Measurements from ENCODE around the gene AKR7A2.

AKR7A2 gene

DNA sequence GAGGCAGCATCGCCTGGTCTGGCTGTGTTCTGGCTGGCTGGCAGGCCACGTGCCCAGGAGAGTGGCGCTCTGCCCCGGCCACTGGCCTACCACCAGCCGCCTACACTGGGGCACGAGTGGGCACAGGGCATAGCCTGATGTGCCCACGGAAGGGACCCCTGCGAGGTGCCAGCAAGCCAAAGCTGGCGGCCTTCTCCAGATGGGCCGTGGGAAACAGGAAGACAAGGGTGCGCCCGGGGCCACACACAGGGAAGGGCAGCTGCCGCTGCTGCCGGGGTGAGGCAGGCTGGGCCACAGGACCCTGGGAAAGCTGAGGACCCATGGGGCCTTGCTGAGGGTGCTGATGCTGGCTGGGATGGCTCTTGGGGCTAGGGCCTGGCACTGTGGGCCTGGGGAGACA lies 40.9 kb upstream of the AKR7A2 start:
- Histone ChIP-seq H3K36me3 (ENCODE audit: control insufficient read depth in 1 of 2, insufficient read depth in 2 of 2, low read length in 2 of 2) (peaks cover 45 to 55% of the 10 kb centered on the region in 2 donors), H3K27me3 (ENCODE audit: low read depth, low read length) (no peaks in the 10 kb centered on the region), H3K4me3 (ENCODE audit: low read depth in 1 of 2, low read length in 2 of 2) (no peak overlapping the region), H3K27ac (ENCODE audit: low read length) (no peak overlapping the region), H3K9me3 (ENCODE audit: control insufficient read depth in 1 of 2, low read length in 2 of 2) (no peaks in the 10 kb centered on the region), H3K4me1 (ENCODE audit: control insufficient read depth in 1 of 2, insufficient read depth in 2 of 2, low read length in 2 of 2) (peaks cover 0 to 36% of the 10 kb centered on the region in 2 donors)

DNA sequence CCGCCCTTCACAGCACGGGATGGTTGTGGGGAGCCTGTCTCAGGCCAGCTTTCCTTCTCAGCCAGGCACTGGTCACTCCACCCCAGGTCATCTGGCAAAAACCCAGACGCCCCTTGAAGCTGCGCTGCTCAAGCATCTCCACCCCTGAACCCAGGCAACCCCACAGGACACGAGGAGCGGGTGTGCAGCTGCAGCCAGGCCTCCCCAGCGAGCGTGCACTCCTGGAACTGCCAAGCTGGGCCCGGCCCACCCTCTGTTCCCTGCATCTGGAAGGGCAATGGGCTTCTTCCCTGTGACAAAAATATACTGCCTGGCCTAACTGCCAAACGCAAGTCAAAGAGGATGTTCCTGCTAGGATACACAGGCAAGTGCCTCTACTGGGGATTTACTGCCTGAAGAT lies 39.9 kb upstream of the AKR7A2 start:
- H3K27me3 ChIP-seq (ENCODE audit: low read depth, low read length), result no peaks in the 10 kb centered on the region
- no peak overlapping the region for H3K4me3 ChIP-seq (ENCODE audit: low read depth in 1 of 2, low read length in 2 of 2)
- peaks cover 0 to 45% of the 10 kb centered on the region in 2 donors for H3K4me1 ChIP-seq (ENCODE audit: control insufficient read depth in 1 of 2, insufficient read depth in 2 of 2, low read length in 2 of 2)
- peaks cover 40 to 50% of the 10 kb centered on the region in 2 donors for H3K36me3 ChIP-seq (ENCODE audit: control insufficient read depth in 1 of 2, insufficient read depth in 2 of 2, low read length in 2 of 2)
- no peaks in the 10 kb centered on the region for H3K9me3 ChIP-seq (ENCODE audit: control insufficient read depth in 1 of 2, low read length in 2 of 2)
- H3K27ac ChIP-seq (ENCODE audit: low read length), result no peak overlapping the region

DNA sequence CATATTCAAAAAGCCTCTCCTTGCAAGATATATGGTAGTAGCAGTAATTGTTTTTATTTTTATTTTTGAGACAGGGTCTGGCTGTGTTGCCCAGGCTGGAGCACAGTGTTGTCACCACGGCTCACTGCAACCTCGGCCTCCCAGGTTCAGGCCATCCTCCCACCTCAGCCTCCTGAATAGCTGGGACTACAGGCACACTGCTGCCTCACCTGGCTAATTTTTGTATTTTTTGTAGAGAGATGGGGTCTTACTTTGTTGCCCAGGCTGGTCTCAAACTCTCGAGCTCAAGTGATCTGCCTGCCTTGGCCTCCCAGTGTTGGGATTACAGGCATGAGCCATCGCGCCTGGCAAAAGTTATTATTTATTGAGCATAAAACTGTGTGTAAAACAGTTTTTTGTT lies 38.6 kb upstream of the AKR7A2 start:
- Histone ChIP-seq H3K36me3 (ENCODE audit: control insufficient read depth in 1 of 2, insufficient read depth in 2 of 2, low read length in 2 of 2) (peaks cover 29 to 37% of the 10 kb centered on the region in 2 donors), H3K9me3 (ENCODE audit: control insufficient read depth in 1 of 2, low read length in 2 of 2) (no peaks in the 10 kb centered on the region), H3K27ac (ENCODE audit: low read length) (no peak overlapping the region), H3K4me1 (ENCODE audit: control insufficient read depth in 1 of 2, insufficient read depth in 2 of 2, low read length in 2 of 2) (peaks cover 0 to 45% of the 10 kb centered on the region in 2 donors), H3K4me3 (ENCODE audit: low read depth in 1 of 2, low read length in 2 of 2) (no peak overlapping the region), H3K27me3 (ENCODE audit: low read depth, low read length) (no peaks in the 10 kb centered on the region)

DNA sequence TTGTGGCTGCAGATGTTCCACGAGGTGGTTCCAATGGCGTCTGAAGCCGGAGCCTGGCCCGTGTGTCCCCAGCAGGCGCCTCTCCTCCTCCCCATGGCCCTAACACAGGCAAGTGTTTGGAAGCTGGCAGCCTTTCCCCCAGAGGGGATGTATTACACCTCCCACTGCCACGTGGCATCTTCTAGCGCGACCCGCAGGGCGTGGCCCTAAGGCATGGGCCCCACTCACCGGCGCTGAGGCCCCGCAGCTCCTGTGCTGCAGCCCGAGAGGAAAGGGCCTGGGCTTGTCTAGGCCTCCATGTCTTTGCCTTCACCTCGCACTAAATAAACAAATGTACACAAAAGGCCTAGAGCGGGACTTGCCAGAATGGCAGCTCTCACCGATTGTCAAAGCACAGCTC lies 38.1 kb upstream of the AKR7A2 start:
- H3K4me3 ChIP-seq (ENCODE audit: low read depth in 1 of 2, low read length in 2 of 2), result no peak overlapping the region
- peaks cover 0 to 45% of the 10 kb centered on the region in 2 donors for H3K4me1 ChIP-seq (ENCODE audit: control insufficient read depth in 1 of 2, insufficient read depth in 2 of 2, low read length in 2 of 2)
- H3K36me3 ChIP-seq (ENCODE audit: control insufficient read depth in 1 of 2, insufficient read depth in 2 of 2, low read length in 2 of 2), result peaks cover 28 to 40% of the 10 kb centered on the region in 2 donors
- H3K9me3 ChIP-seq (ENCODE audit: control insufficient read depth in 1 of 2, low read length in 2 of 2), result no peaks in the 10 kb centered on the region
- no peak overlapping the region for H3K27ac ChIP-seq (ENCODE audit: low read length)
- no peaks in the 10 kb centered on the region for H3K27me3 ChIP-seq (ENCODE audit: low read depth, low read length)

DNA sequence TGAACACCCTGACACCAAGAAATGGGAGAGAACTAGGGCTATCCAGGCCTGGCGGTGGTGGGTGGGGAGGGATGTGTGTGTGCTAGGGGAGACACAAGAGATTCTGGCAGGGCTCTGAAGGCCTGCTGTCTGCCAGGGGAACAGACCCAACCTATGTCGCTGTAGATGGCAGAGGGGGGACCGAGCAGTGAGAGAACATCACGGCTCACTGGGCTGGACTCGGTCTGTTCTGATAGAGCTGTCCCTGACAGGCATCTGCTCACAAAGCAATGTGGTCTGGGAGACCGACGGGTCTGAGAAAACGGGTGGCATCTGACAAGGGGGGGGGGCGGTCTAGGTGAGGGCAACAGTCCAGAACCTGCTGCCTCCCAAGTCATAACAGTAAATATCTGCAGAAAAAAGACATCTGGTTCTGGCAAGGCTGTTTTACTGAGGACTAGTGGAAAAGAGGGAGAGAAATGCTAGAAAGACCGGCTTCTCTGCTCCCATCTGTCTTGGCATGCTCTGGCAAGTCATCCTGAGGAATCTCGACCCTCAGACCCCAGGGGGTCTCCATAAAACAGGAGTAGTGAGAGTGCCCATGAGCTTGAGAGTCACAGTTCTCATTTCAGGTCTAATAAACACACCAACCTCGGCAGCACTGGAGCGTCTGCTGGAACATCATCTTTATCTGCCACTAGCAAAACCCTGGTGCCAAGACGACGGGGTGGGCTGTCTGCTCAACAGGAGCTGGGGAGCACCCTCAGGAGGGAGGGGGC lies 36.7 kb upstream of the AKR7A2 start:
- Histone ChIP-seq H3K36me3 (ENCODE audit: control insufficient read depth in 1 of 2, insufficient read depth in 2 of 2, low read length in 2 of 2) (peaks cover 21 to 43% of the 10 kb centered on the region in 2 donors), H3K27ac (ENCODE audit: low read length) (no peak overlapping the region)

DNA sequence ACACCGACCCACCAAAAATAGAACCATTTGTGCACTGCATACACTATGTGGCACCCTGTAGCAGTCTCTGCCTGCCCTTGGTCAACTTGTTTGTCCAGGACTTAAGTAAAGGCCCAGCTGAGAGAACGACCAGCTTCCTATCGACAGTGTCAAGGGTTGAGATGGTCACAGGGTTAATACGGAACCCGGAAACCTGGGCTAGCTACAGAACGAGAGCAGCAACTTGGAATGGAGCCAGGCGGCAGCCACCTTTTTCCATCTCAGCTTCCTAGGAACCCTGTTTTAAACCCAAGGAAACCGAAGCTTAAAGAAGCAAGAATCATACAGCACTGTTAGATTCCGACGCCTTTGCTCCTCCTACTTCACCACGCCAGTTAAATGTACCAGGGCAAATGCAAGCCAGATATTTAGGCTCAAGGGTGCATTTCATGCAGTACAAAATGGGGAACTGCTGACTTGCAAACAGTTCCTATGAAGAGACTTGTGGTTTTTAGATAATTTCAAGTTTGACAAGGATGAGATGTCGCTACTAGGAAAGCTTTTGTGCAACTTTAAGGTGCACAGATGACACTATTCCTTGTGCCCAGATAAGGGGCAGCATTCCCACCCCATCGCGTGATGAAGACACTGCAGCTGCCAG lies 35.7 kb upstream of the AKR7A2 start:
- no peak overlapping the region for H3K27ac ChIP-seq (ENCODE audit: low read length)
- H3K9me3 ChIP-seq (ENCODE audit: control insufficient read depth in 1 of 2, low read length in 2 of 2), result no peaks in the 10 kb centered on the region
- peaks cover 22 to 48% of the 10 kb centered on the region in 2 donors for H3K36me3 ChIP-seq (ENCODE audit: control insufficient read depth in 1 of 2, insufficient read depth in 2 of 2, low read length in 2 of 2)
- no peak overlapping the region for H3K4me3 ChIP-seq (ENCODE audit: low read depth in 1 of 2, low read length in 2 of 2)
- peaks cover 0 to 45% of the 10 kb centered on the region in 2 donors for H3K4me1 ChIP-seq (ENCODE audit: control insufficient read depth in 1 of 2, insufficient read depth in 2 of 2, low read length in 2 of 2)
- H3K27me3 ChIP-seq (ENCODE audit: low read depth, low read length), result no peaks in the 10 kb centered on the region

More for the DNA sequence above, 36.7 kb upstream of the AKR7A2 start:
- H3K4me1 ChIP-seq (ENCODE audit: control insufficient read depth in 1 of 2, insufficient read depth in 2 of 2, low read length in 2 of 2), result peaks cover 0 to 48% of the 10 kb centered on the region in 2 donors
- H3K27me3 ChIP-seq (ENCODE audit: low read depth, low read length), result no peaks in the 10 kb centered on the region
- H3K4me3 ChIP-seq (ENCODE audit: low read depth in 1 of 2, low read length in 2 of 2), result no peak overlapping the region
- H3K9me3 ChIP-seq (ENCODE audit: control insufficient read depth in 1 of 2, low read length in 2 of 2), result no peaks in the 10 kb centered on the region

DNA sequence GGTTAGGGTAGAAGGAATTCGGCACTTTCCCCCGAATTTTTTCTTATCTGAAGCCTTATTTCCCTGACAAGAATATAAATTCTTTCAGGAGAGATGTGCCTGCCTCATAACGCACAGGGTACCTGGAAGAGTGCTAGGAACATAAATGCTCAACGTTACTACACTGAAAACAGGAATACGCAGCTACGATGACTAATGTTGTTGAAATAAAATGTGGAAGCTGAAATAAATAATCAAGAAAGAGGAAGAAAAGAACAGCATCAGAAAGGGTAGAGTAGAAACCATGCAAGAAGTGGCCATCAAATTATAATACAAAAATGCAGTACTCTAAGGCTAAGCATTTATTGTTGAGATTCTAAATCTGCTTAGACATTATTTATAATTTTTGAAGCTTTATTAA lies 34.1 kb upstream of the AKR7A2 start:
- H3K9me3 ChIP-seq (ENCODE audit: control insufficient read depth in 1 of 2, low read length in 2 of 2), result no peaks in the 10 kb centered on the region
- no peak overlapping the region for H3K4me3 ChIP-seq (ENCODE audit: low read depth in 1 of 2, low read length in 2 of 2)
- no peak overlapping the region for H3K27ac ChIP-seq (ENCODE audit: low read length)
- no peaks in the 10 kb centered on the region for H3K27me3 ChIP-seq (ENCODE audit: low read depth, low read length)
- peaks cover 0 to 35% of the 10 kb centered on the region in 2 donors for H3K4me1 ChIP-seq (ENCODE audit: control insufficient read depth in 1 of 2, insufficient read depth in 2 of 2, low read length in 2 of 2)
- peaks cover 26 to 50% of the 10 kb centered on the region in 2 donors for H3K36me3 ChIP-seq (ENCODE audit: control insufficient read depth in 1 of 2, insufficient read depth in 2 of 2, low read length in 2 of 2)

DNA sequence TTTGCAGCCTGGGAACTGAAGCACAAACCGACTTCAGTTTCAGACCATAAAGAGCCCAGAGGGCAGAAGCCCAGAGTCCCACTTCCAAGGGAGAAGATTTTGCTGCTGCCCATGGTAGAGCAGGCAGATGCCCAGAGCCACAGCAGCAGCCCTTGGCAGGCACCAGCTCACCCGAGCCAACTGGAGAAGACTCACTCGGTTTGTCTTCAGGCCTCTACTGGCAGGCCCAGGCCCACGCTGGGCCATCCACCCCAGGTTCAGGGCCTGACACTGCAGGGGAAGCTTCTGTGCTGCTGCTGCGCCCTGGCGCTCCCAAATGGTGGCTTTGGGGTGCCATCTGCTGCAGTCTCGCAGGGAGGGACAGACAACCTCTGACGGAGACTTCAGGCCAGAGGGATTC lies 33.4 kb upstream of the AKR7A2 start:
- Histone ChIP-seq H3K27me3 (ENCODE audit: low read depth, low read length) (no peaks in the 10 kb centered on the region), H3K9me3 (ENCODE audit: control insufficient read depth in 1 of 2, low read length in 2 of 2) (no peaks in the 10 kb centered on the region), H3K4me3 (ENCODE audit: low read depth in 1 of 2, low read length in 2 of 2) (no peak overlapping the region), H3K36me3 (ENCODE audit: control insufficient read depth in 1 of 2, insufficient read depth in 2 of 2, low read length in 2 of 2) (peaks cover 32 to 47% of the 10 kb centered on the region in 2 donors), H3K4me1 (ENCODE audit: control insufficient read depth in 1 of 2, insufficient read depth in 2 of 2, low read length in 2 of 2) (peaks cover 0 to 35% of the 10 kb centered on the region in 2 donors), H3K27ac (ENCODE audit: low read length) (no peak overlapping the region)

DNA sequence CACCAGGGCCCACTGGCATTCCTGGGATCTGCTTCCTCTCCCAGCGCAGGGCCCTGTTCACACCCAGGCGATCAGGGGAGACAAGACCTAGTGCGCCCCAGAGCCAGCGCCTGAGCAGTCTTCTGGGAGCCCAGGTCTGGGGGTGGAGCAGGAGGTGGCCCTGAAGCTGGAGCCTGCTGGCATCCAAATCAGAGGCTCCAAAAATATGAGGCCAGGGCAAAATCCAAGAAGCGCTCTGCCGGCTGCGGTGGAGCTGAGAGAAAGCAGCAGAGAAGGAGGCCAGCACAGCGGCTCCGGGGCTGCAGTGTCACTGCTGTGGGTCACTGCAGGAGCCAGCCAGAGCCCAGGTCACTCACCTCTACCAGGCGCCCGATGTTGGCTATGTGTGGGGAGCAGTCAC lies 32.9 kb upstream of the AKR7A2 start:
- peaks cover 34 to 46% of the 10 kb centered on the region in 2 donors for H3K36me3 ChIP-seq (ENCODE audit: control insufficient read depth in 1 of 2, insufficient read depth in 2 of 2, low read length in 2 of 2)
- H3K27ac ChIP-seq (ENCODE audit: low read length), result no peak overlapping the region
- H3K4me1 ChIP-seq (ENCODE audit: control insufficient read depth in 1 of 2, insufficient read depth in 2 of 2, low read length in 2 of 2), result peaks cover 0 to 32% of the 10 kb centered on the region in 2 donors
- H3K4me3 ChIP-seq (ENCODE audit: low read depth in 1 of 2, low read length in 2 of 2), result no peak overlapping the region
- H3K27me3 ChIP-seq (ENCODE audit: low read depth, low read length), result no peaks in the 10 kb centered on the region
- H3K9me3 ChIP-seq (ENCODE audit: control insufficient read depth in 1 of 2, low read length in 2 of 2), result no peaks in the 10 kb centered on the region

DNA sequence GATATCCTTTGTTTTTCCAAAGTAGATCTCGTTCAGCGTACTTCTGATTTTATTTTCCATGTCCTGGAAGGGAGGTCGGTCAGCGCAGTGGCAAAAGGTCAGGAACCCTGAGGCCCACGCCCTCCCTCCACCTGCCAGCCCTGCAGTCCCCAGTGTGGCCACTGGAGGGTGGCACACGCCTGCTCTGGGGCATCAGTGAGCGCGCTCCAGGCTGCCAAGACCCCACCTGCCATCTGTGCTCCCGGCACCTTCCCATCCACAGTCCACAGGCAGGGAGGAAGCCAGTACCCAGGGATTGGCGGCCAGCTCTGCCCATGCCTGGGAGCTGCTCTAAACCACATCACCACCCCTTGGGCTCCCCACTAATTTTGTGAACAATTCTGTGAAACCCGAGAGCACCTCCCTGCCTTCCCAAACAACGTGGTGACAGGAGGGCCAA lies 32.4 kb upstream of the AKR7A2 start:
- H3K4me3 ChIP-seq (ENCODE audit: low read depth in 1 of 2, low read length in 2 of 2), result no peak overlapping the region
- no peaks in the 10 kb centered on the region for H3K9me3 ChIP-seq (ENCODE audit: control insufficient read depth in 1 of 2, low read length in 2 of 2)
- H3K27ac ChIP-seq (ENCODE audit: low read length), result no peak overlapping the region
- peaks cover 0 to 31% of the 10 kb centered on the region in 2 donors for H3K4me1 ChIP-seq (ENCODE audit: control insufficient read depth in 1 of 2, insufficient read depth in 2 of 2, low read length in 2 of 2)
- peaks cover 34 to 46% of the 10 kb centered on the region in 2 donors for H3K36me3 ChIP-seq (ENCODE audit: control insufficient read depth in 1 of 2, insufficient read depth in 2 of 2, low read length in 2 of 2)
- no peaks in the 10 kb centered on the region for H3K27me3 ChIP-seq (ENCODE audit: low read depth, low read length)

DNA sequence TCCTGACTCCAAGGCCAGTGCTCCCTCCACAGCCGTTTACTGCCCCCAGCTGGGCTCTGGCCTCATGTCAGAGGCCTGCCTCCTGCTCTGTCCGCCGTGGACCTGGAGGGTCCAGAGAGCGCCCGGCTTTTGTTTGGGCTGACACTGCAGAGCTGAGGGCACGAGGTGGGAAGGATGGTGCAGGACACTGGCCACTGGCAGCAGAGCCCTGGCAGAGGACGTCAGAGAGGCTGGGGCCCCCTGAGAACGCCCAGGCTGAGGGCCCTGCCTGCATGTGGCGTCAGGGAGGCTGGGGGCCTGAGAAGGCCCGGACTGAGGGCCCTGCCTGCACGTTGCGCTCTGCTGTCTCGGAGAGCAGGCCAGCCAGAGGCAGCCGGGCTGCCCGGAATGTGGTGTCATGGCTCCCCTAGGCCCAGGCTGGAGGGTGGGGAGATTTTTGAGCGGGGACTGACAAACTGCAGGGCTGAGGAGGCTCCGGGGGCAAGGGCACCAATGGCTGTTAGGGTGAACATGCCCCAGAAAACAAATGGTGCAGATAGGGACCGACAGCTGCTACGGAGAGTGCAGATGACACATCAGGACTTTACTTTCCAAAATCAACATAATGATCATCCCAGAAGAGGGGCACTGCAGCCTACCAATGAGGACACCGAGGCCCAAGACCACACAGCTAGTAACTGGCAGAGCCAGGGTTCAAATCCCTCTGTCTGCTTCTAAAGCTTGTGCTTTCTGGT lies 31.8 kb upstream of the AKR7A2 start:
- Histone ChIP-seq H3K36me3 (ENCODE audit: control insufficient read depth in 1 of 2, insufficient read depth in 2 of 2, low read length in 2 of 2) (peaks cover 33 to 49% of the 10 kb centered on the region in 2 donors), H3K27ac (ENCODE audit: low read length) (no peak overlapping the region), H3K4me1 (ENCODE audit: control insufficient read depth in 1 of 2, insufficient read depth in 2 of 2, low read length in 2 of 2) (peaks cover 0 to 31% of the 10 kb centered on the region in 2 donors), H3K27me3 (ENCODE audit: low read depth, low read length) (no peaks in the 10 kb centered on the region), H3K4me3 (ENCODE audit: low read depth in 1 of 2, low read length in 2 of 2) (no peak overlapping the region), H3K9me3 (ENCODE audit: control insufficient read depth in 1 of 2, low read length in 2 of 2) (no peaks in the 10 kb centered on the region)

All from muscle layer of duodenum (tissue), 2 donors.